Thoracic aorta (tissue), 2 donors: Measurements from ENCODE around the gene SPTBN4. TPM values are rescaled to one million over a fixed set of nuclear protein-coding genes. Genes with fewer than 3 reads are reported as not detected.
"Not testable (repeated sequence)": the region's sequence is repeated elsewhere in the genome, so short reads cannot be mapped to it uniquely, and the experiment has no call there.

Experiments used
- ATAC-seq: fragments of 150-250 bp; one replicate; pipeline ENCODE4 v1.8.0; 2017; ENCODE audit warnings: low read depth; ENCODE audit not compliant: insufficient number of reproducible peaks, low FRiP score
- DNase-seq: peaks from one replicate; pipeline ENCODE4 v3.0.0-alpha.2; 2020; ENCODE audit warnings: low spot score
- H3K27ac ChIP-seq, 2 donors: fragments of 200-600 bp; sonication (generic); 1 replicate in 1 of 2; 2 replicates in 1 of 2; pipeline ENCODE4 v1.5.1; 2016; ENCODE audit warnings: mild to moderate bottlenecking in 2 of 2, moderate library complexity in 2 of 2
- H3K27me3 ChIP-seq: fragments of 200-600 bp; sonication (generic); replicated peaks from 2 replicates; pipeline ENCODE4 v1.6.0; 2016; ENCODE audit warnings: mild to moderate bottlenecking; ENCODE audit not compliant: insufficient read depth
- H3K36me3 ChIP-seq: fragments of 200-600 bp; sonication (generic); one replicate; pipeline ENCODE4 v1.5.1; 2016
- H3K4me1 ChIP-seq, 2 donors: fragments of 200-600 bp; sonication (generic); 1 replicate in 1 of 2; 2 replicates in 1 of 2; pipeline versions ENCODE4 v1.5.1 to v1.6.0; 2016; ENCODE audit warnings: low read depth in 2 of 2, mild to moderate bottlenecking in 1 of 2; ENCODE audit not compliant: control insufficient read depth in 1 of 2
- H3K4me3 ChIP-seq: fragments of 200-600 bp; sonication (generic); 2 replicates; pipeline ENCODE4 v1.5.1; 2016; ENCODE audit warnings: mild to moderate bottlenecking
- H3K9me3 ChIP-seq: fragments of 200-600 bp; sonication (generic); 2 replicates; pipeline ENCODE4 v1.5.1; 2016
- CTCF ChIP-seq: fragments of 200-600 bp; sonication (generic); IDR thresholded peaks from one replicate; pipeline ENCODE4 v1.5.1; 2019; ENCODE audit warnings: antibody characterized with exemption
- total RNA-seq, 2 donors: library from RNA; depleted of rRNA; stranded (reverse); fragments of >200 nt; gene quantifications; one replicate each; pipeline versions ENCODE4 v1.1.0 to v1.2.3, GENCODE V29; 2016

Gene SPTBN4
- total RNA-seq, 2 donors from 2014 or later, result 2.0 to 7.0 TPM

GRCh38 chr19:40469011-40469410 lies 2.2 kb downstream of the SPTBN4 start:
- Histone ChIP-seq H3K27ac (no peak overlapping the region), H3K4me1 (peaks cover 11 to 19% of the 10 kb centered on the region in 2 donors), H3K36me3 (no peaks in the 10 kb centered on the region), H3K27me3 (no peaks in the 10 kb centered on the region), H3K9me3 (no peaks in the 10 kb centered on the region), H3K4me3 (no peak overlapping the region)
- DNase-seq, result no peak
- no peak for ATAC-seq
- TF ChIP-seq CTCF, result no peak

GRCh38 chr19:40471111-40471510 lies 4.3 kb downstream of the SPTBN4 start:
- Histone ChIP-seq H3K9me3 (no peaks in the 10 kb centered on the region), H3K27me3 (no peaks in the 10 kb centered on the region), H3K4me1 (peaks cover 5 to 6% of the 10 kb centered on the region in 2 donors), H3K27ac (no peak overlapping the region), H3K36me3 (no peaks in the 10 kb centered on the region), H3K4me3 (no peak overlapping the region)
- ATAC-seq (no peak), DNase-seq (no peak)
- TF ChIP-seq CTCF, result no peak

GRCh38 chr19:40472516-40472915 lies 5.7 kb downstream of the SPTBN4 start:
- TF ChIP-seq CTCF, result no peak
- H3K27me3 ChIP-seq, result no peaks in the 10 kb centered on the region
- ATAC-seq (no peak), DNase-seq (no peak)
- no peak overlapping the region for H3K27ac ChIP-seq
- no peaks in the 10 kb centered on the region for H3K36me3 ChIP-seq
- H3K9me3 ChIP-seq, result no peaks in the 10 kb centered on the region
- H3K4me1 ChIP-seq, result peaks cover 0 to under 1% of the 10 kb centered on the region in 2 donors
- no peak overlapping the region for H3K4me3 ChIP-seq

GRCh38 chr19:40474737-40475136 lies 7.9 kb downstream of the SPTBN4 start:
- DNase-seq (no peak), ATAC-seq (no peak)
- Histone ChIP-seq H3K4me3 (no peak overlapping the region), H3K9me3 (no peaks in the 10 kb centered on the region), H3K4me1 (no peaks in the 10 kb centered on the region), H3K27me3 (no peaks in the 10 kb centered on the region), H3K36me3 (no peaks in the 10 kb centered on the region), H3K27ac (no peak overlapping the region)
- TF ChIP-seq CTCF, result no peak

GRCh38 chr19:40475878-40476644 lies 9.3 kb downstream of the SPTBN4 start:
- not testable (repeated sequence) for H3K36me3 ChIP-seq, H3K4me1 ChIP-seq, ATAC-seq, H3K27me3 ChIP-seq, H3K4me3 ChIP-seq, H3K27ac ChIP-seq, DNase-seq, H3K9me3 ChIP-seq

GRCh38 chr19:40486017-40486416 lies 19.2 kb downstream of the SPTBN4 start:
- Histone ChIP-seq H3K36me3 (no peaks in the 10 kb centered on the region), H3K4me1 (no peaks in the 10 kb centered on the region), H3K4me3 (no peak overlapping the region), H3K27me3 (no peaks in the 10 kb centered on the region), H3K27ac (no peak overlapping the region), H3K9me3 (no peaks in the 10 kb centered on the region)
- TF ChIP-seq CTCF, result no peak
- no peak for ATAC-seq
- DNase-seq, result no peak
